Measurements from ENCODE around the gene CDKL1. TPM values are rescaled to one million over a fixed set of nuclear protein-coding genes. Genes with fewer than 3 reads are reported as not detected.
A peak's percentile ranks its signal among the peaks of the same experiment; 100 is the strongest.

Gene CDKL1
- total RNA-seq, 2 experiments from 2014 or later: 2.4 to 2.8 TPM

GRCh38 chr14:50343434-50343833, 53.2 kb downstream of the CDKL1 start:
- Mint-ChIP-seq H3K27ac (peak overlapping the region; percentile 17), H3K27me3 (no peaks in the 10 kb centered on the region), H3K36me3 (ENCODE audit: low read depth) (peaks cover 25% of the 10 kb centered on the region), H3K4me3 (no peak overlapping the region), H3K9me3 (no peaks in the 10 kb centered on the region), H3K4me1 (ENCODE audit: low read depth) (peaks cover 18% of the 10 kb centered on the region)
- ChIA-PET POLR2A (interaction anchor here (1.0 kb wide), 1 partner anchor 19 kb away, joined by 3 read pairs; no protein-coding TSS in a partner anchor), CTCF (interaction anchor here (1.3 kb wide), 1 partner anchor 22 kb away, joined by 5 read pairs; no protein-coding TSS in a partner anchor)
- no peak for ATAC-seq (ENCODE audit: poor library complexity)
- Histone ChIP-seq H3K27me3 (ENCODE audit: control insufficient read depth in 1 of 2, insufficient read depth in 2 of 2, low read length in 2 of 2) (no peaks in the 10 kb centered on the region), H3K27ac (ENCODE audit: low read depth in 1 of 2, low read length in 2 of 2) (no peak overlapping the region), H3K9me3 (ENCODE audit: control insufficient read depth in 1 of 2, insufficient read depth in 1 of 2, low read length in 2 of 2) (no peaks in the 10 kb centered on the region), H3K36me3 (ENCODE audit: insufficient read depth, low read length) (peaks cover 13% of the 10 kb centered on the region), H3K4me3 (ENCODE audit: low read length) (no peak overlapping the region), H3K4me1 (ENCODE audit: insufficient read depth, low read length) (peaks cover 3% of the 10 kb centered on the region)
- intact Hi-C loops (cut with DNase I, micrococcal nuclease): no loop called here
- no peak for TF ChIP-seq CTCF (IDR thresholded peaks at IDR 0.05)
- no peak for DNase-seq

- peaks cover 27% of the 10 kb centered on the region for H3K36me3 Mint-ChIP-seq (ENCODE audit: low read depth)
- no peaks in the 10 kb centered on the region for H3K9me3 Mint-ChIP-seq
- no peak overlapping the region for H3K4me3 Mint-ChIP-seq
- POLR2A ChIA-PET: interaction anchor here (0.6 to 1.0 kb wide), 2 partner anchors 20 to 106 kb away, joined by 3 read pairs; no protein-coding TSS in a partner anchor
- no peaks in the 10 kb centered on the region for H3K27me3 Mint-ChIP-seq
- H3K27ac Mint-ChIP-seq: no peak overlapping the region
- ATAC-seq (ENCODE audit: poor library complexity): peak; percentile 79
- DNase-seq: peak in 9 of 14 experiments; percentile 17 to 65 (median 43)
- H3K36me3 ChIP-seq (ENCODE audit: insufficient read depth, low read length): peaks cover 15% of the 10 kb centered on the region
- intact Hi-C loops (cut with DNase I, micrococcal nuclease): no loop called here
- H3K4me1 Mint-ChIP-seq (ENCODE audit: low read depth): peaks cover 18% of the 10 kb centered on the region
- no peaks in the 10 kb centered on the region for H3K27me3 ChIP-seq (ENCODE audit: control insufficient read depth in 1 of 2, insufficient read depth in 2 of 2, low read length in 2 of 2)
- CTCF ChIA-PET: interaction anchor here (1.3 kb wide), 1 partner anchor 21 kb away, joined by 5 read pairs; no protein-coding TSS in a partner anchor
- no peak overlapping the region for H3K27ac ChIP-seq (ENCODE audit: low read depth in 1 of 2, low read length in 2 of 2)
- no peak overlapping the region for H3K4me3 ChIP-seq (ENCODE audit: low read length)
- peaks cover 3% of the 10 kb centered on the region for H3K4me1 ChIP-seq (ENCODE audit: insufficient read depth, low read length)
- TF ChIP-seq CTCF (IDR thresholded peaks at IDR 0.05): peak; percentile 13
- no peaks in the 10 kb centered on the region for H3K9me3 ChIP-seq (ENCODE audit: control insufficient read depth in 1 of 2, insufficient read depth in 1 of 2, low read length in 2 of 2)
Observed at GRCh38 chr14:50342221-50343078, 54.2 kb downstream of the CDKL1 start.

GRCh38 chr14:50340963-50341362, 55.7 kb downstream of the CDKL1 start:
- Histone ChIP-seq H3K36me3 (ENCODE audit: insufficient read depth, low read length) (peaks cover 15% of the 10 kb centered on the region), H3K27me3 (ENCODE audit: control insufficient read depth in 1 of 2, insufficient read depth in 2 of 2, low read length in 2 of 2) (no peaks in the 10 kb centered on the region), H3K4me1 (ENCODE audit: insufficient read depth, low read length) (peaks cover 8% of the 10 kb centered on the region), H3K27ac (ENCODE audit: low read depth in 1 of 2, low read length in 2 of 2) (no peak overlapping the region), H3K4me3 (ENCODE audit: low read length) (no peak overlapping the region), H3K9me3 (ENCODE audit: control insufficient read depth in 1 of 2, insufficient read depth in 1 of 2, low read length in 2 of 2) (no peaks in the 10 kb centered on the region)
- H3K4me3 Mint-ChIP-seq: no peak overlapping the region
- intact Hi-C loops (cut with DNase I, micrococcal nuclease): no loop called here
- ChIA-PET POLR2A (no interaction called here), CTCF (interaction anchor here (0.6 kb wide), 1 partner anchor 12 kb away, joined by 4 read pairs; no protein-coding TSS in a partner anchor)
- peaks cover 25% of the 10 kb centered on the region for H3K36me3 Mint-ChIP-seq (ENCODE audit: low read depth)
- TF ChIP-seq CTCF (IDR thresholded peaks at IDR 0.05): no peak
- peaks cover 25% of the 10 kb centered on the region for H3K4me1 Mint-ChIP-seq (ENCODE audit: low read depth)
- no peaks in the 10 kb centered on the region for H3K9me3 Mint-ChIP-seq
- DNase-seq: no peak
- H3K27me3 Mint-ChIP-seq: no peaks in the 10 kb centered on the region
- ATAC-seq (ENCODE audit: poor library complexity): no peak
- no peak overlapping the region for H3K27ac Mint-ChIP-seq
